GM12892 (cell line): ENCODE measurements around the gene ENPP5.

Experiments used
- POLR2A ChIP-seq: IDR thresholded peaks from 2 replicates; pipeline ENCODE4 v1.6.1; 2011; ENCODE audit warnings: low read depth, low read length, control low read depth
- POLR2AphosphoS5 ChIP-seq: IDR thresholded peaks from 2 replicates; pipeline ENCODE4 v1.6.1; 2011; ENCODE audit warnings: low read depth, low read length, control low read depth
- TAF1 ChIP-seq: IDR thresholded peaks from 2 replicates; pipeline ENCODE4 v1.6.1; 2011; ENCODE audit warnings: low read depth, mild to moderate bottlenecking, control low read depth, low read length, borderline replicate concordance

DNA sequence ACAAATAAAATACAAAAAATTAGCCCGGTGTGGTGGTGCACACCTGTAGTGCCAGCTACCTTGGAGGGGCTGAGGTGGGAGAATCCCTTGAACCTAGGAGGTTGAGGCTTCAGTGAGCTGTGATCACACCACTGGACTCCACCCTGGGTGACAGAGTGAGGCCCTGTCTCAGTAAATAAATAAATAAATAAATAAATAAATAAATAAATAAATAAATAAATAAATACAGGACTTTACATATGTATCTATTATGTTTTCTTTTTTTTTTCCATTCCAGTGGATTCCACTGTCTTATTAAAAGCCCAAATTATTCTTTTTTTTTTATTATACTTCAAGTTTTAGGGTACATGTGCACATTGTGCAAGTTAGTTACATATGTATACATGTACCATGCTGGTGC lies 41.1 kb upstream of the ENPP5 start:
- TF ChIP-seq TAF1 (no peak), POLR2A (no peak), POLR2AphosphoS5 (no peak)
